Glutamatergic neuron (in vitro differentiated cells): ENCODE data around the gene CAMLG. TPM values are rescaled to one million over a fixed set of nuclear protein-coding genes. Genes with fewer than 3 reads are reported as not detected.

Experiments used
- DNase-seq: peaks from one replicate; pipeline ENCODE4 v3.0.0; 2022
- H3K27ac Mint-ChIP-seq: one replicate; pipeline ENCODE4 v1.8.0; 2020; ENCODE audit warnings: mild to moderate bottlenecking, mixed read lengths, inconsistent platforms; ENCODE audit not compliant: unreplicated experiment
- H3K27me3 Mint-ChIP-seq: one replicate; pipeline ENCODE4 v1.8.0; 2020; ENCODE audit warnings: mild to moderate bottlenecking, moderate library complexity, mixed read lengths, inconsistent platforms; ENCODE audit not compliant: unreplicated experiment
- H3K36me3 Mint-ChIP-seq: one replicate; pipeline ENCODE4 v1.8.0; 2020; ENCODE audit warnings: mild to moderate bottlenecking, mixed read lengths, inconsistent platforms; ENCODE audit not compliant: unreplicated experiment
- H3K4me1 Mint-ChIP-seq: one replicate; pipeline ENCODE4 v1.8.0; 2020; ENCODE audit warnings: mild to moderate bottlenecking, low read depth, mixed read lengths, inconsistent platforms; ENCODE audit not compliant: unreplicated experiment
- H3K4me3 Mint-ChIP-seq: one replicate; pipeline ENCODE4 v1.8.0; 2020; ENCODE audit warnings: mild to moderate bottlenecking, mixed read lengths, inconsistent platforms; ENCODE audit not compliant: unreplicated experiment
- H3K9me3 Mint-ChIP-seq: one replicate; pipeline ENCODE4 v1.8.0; 2020; ENCODE audit warnings: mild to moderate bottlenecking, moderate library complexity, mixed read lengths, inconsistent platforms; ENCODE audit not compliant: unreplicated experiment
- CTCF ChIP-seq: fragments of 200-600 bp; sonication (generic); IDR thresholded peaks from one replicate; pipeline ENCODE4 v1.5.0; 2021; ENCODE audit not compliant: partially characterized antibody, unreplicated experiment
- total RNA-seq: library from RNA; stranded (reverse); fragmentation: NEBNext Ultra II Directional; extraction: Animal tissue kit (Norgen Biotek cat#: 25700); gene quantifications from one replicate; pipeline ENCODE4 v1.2.1, GENCODE V29; 2021; ENCODE audit not compliant: unreplicated experiment

Gene CAMLG
- total RNA-seq, 1 donor from 2014 or later: 41.4 TPM

- no peaks in the 10 kb centered on the region for H3K9me3 Mint-ChIP-seq
- no peak for DNase-seq
- H3K4me3 Mint-ChIP-seq: no peak overlapping the region
- no peak overlapping the region for H3K27ac Mint-ChIP-seq
- H3K4me1 Mint-ChIP-seq: no peaks in the 10 kb centered on the region
- H3K27me3 Mint-ChIP-seq: no peaks in the 10 kb centered on the region
- H3K36me3 Mint-ChIP-seq: no peaks in the 10 kb centered on the region
- TF ChIP-seq CTCF: no peak
Observed at GRCh38 chr5:134777366-134777765, 39.0 kb downstream of the CAMLG start.

- Mint-ChIP-seq H3K27ac (no peak overlapping the region), H3K4me1 (no peaks in the 10 kb centered on the region), H3K4me3 (no peak overlapping the region), H3K27me3 (no peaks in the 10 kb centered on the region), H3K9me3 (no peaks in the 10 kb centered on the region), H3K36me3 (no peaks in the 10 kb centered on the region)
- no peak for TF ChIP-seq CTCF
- no peak for DNase-seq
Observed at GRCh38 chr5:134784241-134784920, 46.0 kb downstream of the CAMLG start.

- Mint-ChIP-seq H3K4me3 (no peak overlapping the region), H3K27ac (no peak overlapping the region), H3K36me3 (no peaks in the 10 kb centered on the region), H3K9me3 (no peaks in the 10 kb centered on the region), H3K4me1 (no peaks in the 10 kb centered on the region), H3K27me3 (no peaks in the 10 kb centered on the region)
- TF ChIP-seq CTCF: no peak
- DNase-seq: no peak
Observed at GRCh38 chr5:134784946-134785620, 46.7 kb downstream of the CAMLG start.

GRCh38 chr5:134787692-134788091, 49.3 kb downstream of the CAMLG start:
- DNase-seq: no peak
- no peak overlapping the region for H3K4me3 Mint-ChIP-seq
- H3K36me3 Mint-ChIP-seq: no peaks in the 10 kb centered on the region
- no peak for TF ChIP-seq CTCF
- no peaks in the 10 kb centered on the region for H3K27me3 Mint-ChIP-seq
- H3K9me3 Mint-ChIP-seq: no peaks in the 10 kb centered on the region
- no peak overlapping the region for H3K27ac Mint-ChIP-seq
- H3K4me1 Mint-ChIP-seq: no peaks in the 10 kb centered on the region

GRCh38 chr5:134791580-134791979, 53.2 kb downstream of the CAMLG start:
- no peaks in the 10 kb centered on the region for H3K27me3 Mint-ChIP-seq
- DNase-seq: no peak
- TF ChIP-seq CTCF: no peak
- H3K27ac Mint-ChIP-seq: no peak overlapping the region
- H3K9me3 Mint-ChIP-seq: no peaks in the 10 kb centered on the region
- no peak overlapping the region for H3K4me3 Mint-ChIP-seq
- H3K36me3 Mint-ChIP-seq: no peaks in the 10 kb centered on the region
- no peaks in the 10 kb centered on the region for H3K4me1 Mint-ChIP-seq
